Measurements from ENCODE around the gene APOE.
"Not testable (repeated sequence)": the region's sequence is repeated elsewhere in the genome, so short reads cannot be mapped to it uniquely, and the experiment has no call there.

Gene APOE

GRCh38 chr19:44912854-44913253 lies 7.3 kb downstream of the APOE start:
- DNase-seq, result no peak

- DNase-seq, result not testable (repeated sequence)
Observed at GRCh38 chr19:44913512-44914432, 8.2 kb downstream of the APOE start.

GRCh38 chr19:44914433-44915206 lies 9.0 kb downstream of the APOE start, which contains the start of gene APOC1:
APOC1 (plus strand) TSS chr19:44914608; CDS start chr19:44914892, 284 bp downstream.
- DNase-seq, result peak; percentile 69

- no peak for DNase-seq
Observed at GRCh38 chr19:44924243-44924725, 18.7 kb downstream of the APOE start.

- DNase-seq, result peak; percentile 10
Observed at GRCh38 chr19:44925114-44925891, 19.7 kb downstream of the APOE start.

GRCh38 chr19:44926245-44927077 lies 20.9 kb downstream of the APOE start:
- not testable (repeated sequence) for DNase-seq

- DNase-seq, result no peak
Observed at GRCh38 chr19:44927746-44928145, 22.1 kb downstream of the APOE start.

GRCh38 chr19:44930088-44930487 lies 24.5 kb downstream of the APOE start:
- no peak for DNase-seq

- DNase-seq, result no peak
Observed at GRCh38 chr19:44931541-44931940, 25.9 kb downstream of the APOE start.

GRCh38 chr19:44939668-44940067 lies 34.1 kb downstream of the APOE start:
- no peak for DNase-seq

GRCh38 chr19:44942067-44942571 lies 36.5 kb downstream of the APOE start, which contains the start of gene APOC4:
APOC4 (plus strand) TSS chr19:44942237; CDS start chr19:44942278, 41 bp downstream.
- no peak for DNase-seq

- no peak for DNase-seq
Observed at GRCh38 chr19:44943801-44944249, 38.2 kb downstream of the APOE start.

- no peak for DNase-seq
Observed at GRCh38 chr19:44947041-44947581, 41.5 kb downstream of the APOE start.

GRCh38 chr19:44948237-44948636 lies 42.6 kb downstream of the APOE start:
- DNase-seq, result no peak

- no peak for DNase-seq
Observed at GRCh38 chr19:44948763-44949374, 43.3 kb downstream of the APOE start.

- no peak for DNase-seq
Observed at GRCh38 chr19:44949550-44949949, 44.0 kb downstream of the APOE start.

GRCh38 chr19:44951179-44952159 lies 45.9 kb downstream of the APOE start:
- peak; percentile 25 for DNase-seq

GRCh38 chr19:44954278-44954648 lies 48.7 kb downstream of the APOE start:
- no peak for DNase-seq
